HG03064 (cell line): ENCODE results near the gene NARS2.

Experiments used
- ATAC-seq: cut with Tn5 transposase; IDR thresholded peaks from one replicate; pipeline ENCODE4 v1.9.1; 2021; ENCODE audit warnings: low read depth; ENCODE audit not compliant: unreplicated experiment

Gene NARS2

GRCh38 chr11:78451371-78452150 is 123.1 kb downstream of the NARS2 start:
- no peak for ATAC-seq

GRCh38 chr11:78450866-78451265 is 123.8 kb downstream of the NARS2 start:
- ATAC-seq = no peak

GRCh38 chr11:78449866-78450265 is 124.8 kb downstream of the NARS2 start:
- no peak for ATAC-seq

GRCh38 chr11:78446210-78446609 is 128.5 kb downstream of the NARS2 start:
- ATAC-seq = no peak

GRCh38 chr11:78444726-78445125 is 129.9 kb downstream of the NARS2 start:
- no peak for ATAC-seq

GRCh38 chr11:78441956-78442355 is 132.7 kb downstream of the NARS2 start:
- no peak for ATAC-seq

- no peak for ATAC-seq
Measured at GRCh38 chr11:78438298-78438975, 136.2 kb downstream of the NARS2 start.

- ATAC-seq = no peak
Measured at GRCh38 chr11:78432956-78433355, 141.7 kb downstream of the NARS2 start.

- no peak for ATAC-seq
Measured at GRCh38 chr11:78432058-78432515, 142.6 kb downstream of the NARS2 start.

- no peak for ATAC-seq
Measured at GRCh38 chr11:78429660-78430059, 145.0 kb downstream of the NARS2 start.

- ATAC-seq = no peak
Measured at GRCh38 chr11:78429209-78429608, 145.5 kb downstream of the NARS2 start.

GRCh38 chr11:78428773-78429172 is 145.9 kb downstream of the NARS2 start:
- no peak for ATAC-seq

- ATAC-seq = no peak
Measured at GRCh38 chr11:78428266-78428636, 146.4 kb downstream of the NARS2 start.

GRCh38 chr11:78427615-78428265 is 146.9 kb downstream of the NARS2 start:
- no peak for ATAC-seq

GRCh38 chr11:78426845-78427244 is 147.8 kb downstream of the NARS2 start:
- ATAC-seq = no peak

GRCh38 chr11:78425399-78426070 is 149.1 kb downstream of the NARS2 start:
- ATAC-seq = no peak

- no peak for ATAC-seq
Measured at GRCh38 chr11:78424334-78425270, 150.1 kb downstream of the NARS2 start.

- ATAC-seq = no peak
Measured at GRCh38 chr11:78423241-78423640, 151.4 kb downstream of the NARS2 start.

GRCh38 chr11:78420796-78421209 is 153.9 kb downstream of the NARS2 start:
- ATAC-seq = no peak

- ATAC-seq = no peak
Measured at GRCh38 chr11:78420255-78420764, 154.4 kb downstream of the NARS2 start.
